Neutrophil (primary cell): Measurements from ENCODE around the gene TEX9.
"Not testable (repeated sequence)": the region's sequence is repeated elsewhere in the genome, so short reads cannot be mapped to it uniquely, and the experiment has no call there.

Experiments used
- H3K27ac ChIP-seq: fragments of 200-600 bp; sonication (generic); 2 replicates; pipeline ENCODE4 v1.5.1; 2016; ENCODE audit warnings: mild to moderate bottlenecking, moderate library complexity
- H3K27me3 ChIP-seq: fragments of 200-600 bp; sonication (generic); 2 replicates; pipeline ENCODE4 v1.6.0; 2016; ENCODE audit warnings: mild to moderate bottlenecking
- H3K36me3 ChIP-seq: fragments of 200-600 bp; sonication (generic); 2 replicates; pipeline ENCODE4 v1.5.1; 2017
- H3K4me1 ChIP-seq, 2 experiments: fragments of 200-600 bp in 1 of 2; sonication (generic) in 1 of 2; 1 replicate in 1 of 2; 2 replicates in 1 of 2; pipeline versions ENCODE4 v1.5.1 to v1.6.1; 2013 to 2016; ENCODE audit warnings: low read depth in 1 of 2, low read length in 1 of 2, mild to moderate bottlenecking in 1 of 2, moderate library complexity in 1 of 2; ENCODE audit not compliant: control insufficient read depth in 1 of 2, insufficient read depth in 1 of 2
- H3K4me3 ChIP-seq, 2 experiments: fragments of 200-600 bp in 1 of 2; sonication (generic) in 1 of 2; 1 replicate in 1 of 2; 2 replicates in 1 of 2; pipeline ENCODE4 v1.5.1; 2013 to 2016; ENCODE audit warnings: low read depth in 1 of 2, low read length in 1 of 2, mild to moderate bottlenecking in 1 of 2, moderate library complexity in 1 of 2
- H3K9me3 ChIP-seq: fragments of 200-600 bp; sonication (generic); 2 replicates; pipeline ENCODE4 v1.5.1; 2016
- TF ChIP-seq, protein P1 (sequence below): fragments of 200-600 bp; sonication (generic); IDR thresholded peaks from 2 replicates; pipeline ENCODE4 v1.5.1; 2016; ENCODE audit warnings: antibody characterized with exemption

The TEX9 gene

DNA sequence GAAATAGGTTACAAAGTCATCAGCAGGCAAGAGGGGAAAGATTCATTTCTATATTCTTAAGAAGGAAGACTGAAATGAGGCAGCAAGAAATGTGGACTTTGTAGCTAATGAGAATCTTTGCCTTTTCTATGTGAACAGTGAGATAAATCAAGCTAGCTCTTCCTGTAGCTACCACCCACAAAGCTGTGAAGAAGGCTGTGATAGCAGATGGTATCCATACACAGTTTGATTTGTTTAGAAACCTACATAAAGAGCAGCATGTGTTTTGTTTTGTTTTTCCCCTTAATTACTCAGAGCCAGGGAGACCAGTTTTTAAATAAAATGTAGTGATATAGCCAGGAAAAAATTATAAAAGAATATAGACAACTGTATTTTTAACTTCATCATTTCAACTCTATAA is 45.5 kb downstream of the TEX9 start:
- H3K9me3 ChIP-seq = no peaks in the 10 kb centered on the region
- TF ChIP-seq, protein P1, sequence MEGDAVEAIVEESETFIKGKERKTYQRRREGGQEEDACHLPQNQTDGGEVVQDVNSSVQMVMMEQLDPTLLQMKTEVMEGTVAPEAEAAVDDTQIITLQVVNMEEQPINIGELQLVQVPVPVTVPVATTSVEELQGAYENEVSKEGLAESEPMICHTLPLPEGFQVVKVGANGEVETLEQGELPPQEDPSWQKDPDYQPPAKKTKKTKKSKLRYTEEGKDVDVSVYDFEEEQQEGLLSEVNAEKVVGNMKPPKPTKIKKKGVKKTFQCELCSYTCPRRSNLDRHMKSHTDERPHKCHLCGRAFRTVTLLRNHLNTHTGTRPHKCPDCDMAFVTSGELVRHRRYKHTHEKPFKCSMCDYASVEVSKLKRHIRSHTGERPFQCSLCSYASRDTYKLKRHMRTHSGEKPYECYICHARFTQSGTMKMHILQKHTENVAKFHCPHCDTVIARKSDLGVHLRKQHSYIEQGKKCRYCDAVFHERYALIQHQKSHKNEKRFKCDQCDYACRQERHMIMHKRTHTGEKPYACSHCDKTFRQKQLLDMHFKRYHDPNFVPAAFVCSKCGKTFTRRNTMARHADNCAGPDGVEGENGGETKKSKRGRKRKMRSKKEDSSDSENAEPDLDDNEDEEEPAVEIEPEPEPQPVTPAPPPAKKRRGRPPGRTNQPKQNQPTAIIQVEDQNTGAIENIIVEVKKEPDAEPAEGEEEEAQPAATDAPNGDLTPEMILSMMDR = no peak
- H3K27ac ChIP-seq = no peak overlapping the region
- H3K4me1 ChIP-seq = no peaks in the 10 kb centered on the region
- no peak overlapping the region for H3K4me3 ChIP-seq
- H3K27me3 ChIP-seq = no peaks in the 10 kb centered on the region
- no peaks in the 10 kb centered on the region for H3K36me3 ChIP-seq

DNA sequence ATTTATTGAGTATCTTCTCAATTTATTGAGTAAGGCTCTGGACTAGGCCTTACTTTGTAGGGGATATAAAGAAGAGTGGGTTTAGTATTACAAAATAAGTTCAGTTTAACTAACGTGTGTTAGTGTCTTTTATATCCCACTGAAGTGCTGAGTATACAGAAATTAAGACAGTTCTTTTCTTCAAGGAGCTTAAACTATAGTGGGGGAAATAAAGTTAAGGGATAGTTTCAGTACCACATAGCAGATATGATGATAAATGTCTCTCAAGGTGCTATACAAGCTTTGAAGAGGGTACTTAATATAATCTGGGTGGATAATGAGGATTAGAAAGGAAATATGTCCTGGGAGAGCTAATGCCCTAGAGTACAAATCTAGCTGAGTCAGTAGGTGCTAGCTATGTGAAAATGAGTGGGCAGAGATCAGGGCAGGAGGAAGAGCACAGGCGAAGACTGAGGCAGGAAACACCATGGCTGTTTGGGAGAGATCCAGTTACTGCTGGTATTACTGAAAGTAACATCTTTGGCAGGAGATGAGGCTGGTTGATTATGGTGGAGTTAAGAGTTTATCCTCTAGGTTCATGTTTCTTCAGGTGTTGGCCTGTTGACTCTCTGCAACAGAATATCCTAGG is 46.0 kb downstream of the TEX9 start:
- H3K27ac ChIP-seq = no peak overlapping the region
- H3K9me3 ChIP-seq = no peaks in the 10 kb centered on the region
- H3K36me3 ChIP-seq = no peaks in the 10 kb centered on the region
- no peaks in the 10 kb centered on the region for H3K27me3 ChIP-seq
- TF ChIP-seq, protein P1 = no peak
- H3K4me3 ChIP-seq = no peak overlapping the region
- H3K4me1 ChIP-seq = no peaks in the 10 kb centered on the region

DNA sequence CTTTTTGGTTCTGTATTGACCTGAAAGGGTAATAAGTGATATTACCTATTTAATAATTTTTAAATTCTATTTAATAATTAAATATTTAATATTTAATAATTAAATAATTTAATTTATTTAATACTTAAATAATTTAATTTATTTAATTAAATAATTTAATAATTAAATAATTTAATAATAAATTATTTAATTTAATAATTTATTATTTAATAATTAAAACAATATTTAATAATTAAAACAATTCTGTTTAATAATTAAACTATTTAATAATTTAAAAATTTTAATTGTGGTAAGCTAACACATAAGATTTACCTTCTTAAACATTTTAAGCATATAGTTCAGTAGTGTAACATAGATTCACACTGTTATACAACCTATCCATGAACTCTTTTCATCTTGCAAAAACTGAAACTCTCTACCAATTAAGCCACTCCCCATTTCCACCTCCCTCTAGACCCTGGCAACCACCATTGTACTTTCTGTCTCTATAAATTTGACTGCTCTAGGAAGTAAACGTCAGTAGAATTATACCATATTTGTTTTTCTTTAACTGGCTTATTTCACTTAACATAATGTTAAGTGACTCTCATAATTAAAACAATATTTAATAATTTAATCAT is 48.0 kb downstream of the TEX9 start:
- not testable (repeated sequence) for H3K27ac ChIP-seq, H3K4me1 ChIP-seq, H3K9me3 ChIP-seq, H3K27me3 ChIP-seq, H3K36me3 ChIP-seq, H3K4me3 ChIP-seq

DNA sequence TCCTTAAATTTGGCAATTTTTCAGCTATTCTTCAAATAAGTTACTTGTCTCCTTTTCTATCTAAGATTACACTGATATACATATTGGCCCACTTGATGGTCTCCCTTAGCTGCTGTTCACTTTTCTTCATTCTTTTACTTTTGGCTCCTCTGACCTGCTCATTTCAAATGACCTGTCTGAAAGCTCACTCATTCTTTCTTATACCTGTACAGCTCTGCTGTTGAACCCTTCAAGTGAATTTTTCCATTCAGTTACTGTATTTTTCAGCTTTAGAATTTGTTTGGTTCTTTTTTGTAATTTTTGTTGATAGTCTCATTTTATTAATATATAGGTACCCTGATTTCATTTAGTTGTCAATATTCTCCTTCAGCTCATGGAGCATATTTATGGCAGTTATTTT is 60.0 kb downstream of the TEX9 start:
- Histone ChIP-seq H3K9me3 (no peaks in the 10 kb centered on the region), H3K27ac (no peak overlapping the region), H3K4me1 (no peaks in the 10 kb centered on the region), H3K36me3 (no peaks in the 10 kb centered on the region), H3K4me3 (no peak overlapping the region), H3K27me3 (no peaks in the 10 kb centered on the region)
- TF ChIP-seq, protein P1 = no peak

DNA sequence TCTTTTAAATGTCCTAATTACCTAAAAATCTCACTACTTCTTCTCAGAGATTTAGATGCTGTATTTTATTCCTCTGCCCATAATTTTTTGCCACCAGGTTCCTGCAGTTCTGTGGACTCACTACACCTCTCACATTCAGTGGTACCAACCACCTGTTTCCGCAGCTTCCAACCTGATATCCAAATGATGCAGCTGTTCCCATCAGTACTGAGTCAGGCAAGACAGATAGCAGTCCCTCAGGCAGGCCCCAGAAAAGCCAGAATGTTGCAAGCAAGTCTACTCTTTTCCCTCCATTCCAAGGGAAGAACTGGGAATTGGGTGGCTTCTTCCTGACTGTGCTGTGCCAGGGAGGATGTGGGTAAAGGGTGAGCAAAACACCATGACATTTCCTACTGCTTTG is 60.8 kb downstream of the TEX9 start:
- TF ChIP-seq, protein P1 = no peak
- no peaks in the 10 kb centered on the region for H3K4me1 ChIP-seq

DNA sequence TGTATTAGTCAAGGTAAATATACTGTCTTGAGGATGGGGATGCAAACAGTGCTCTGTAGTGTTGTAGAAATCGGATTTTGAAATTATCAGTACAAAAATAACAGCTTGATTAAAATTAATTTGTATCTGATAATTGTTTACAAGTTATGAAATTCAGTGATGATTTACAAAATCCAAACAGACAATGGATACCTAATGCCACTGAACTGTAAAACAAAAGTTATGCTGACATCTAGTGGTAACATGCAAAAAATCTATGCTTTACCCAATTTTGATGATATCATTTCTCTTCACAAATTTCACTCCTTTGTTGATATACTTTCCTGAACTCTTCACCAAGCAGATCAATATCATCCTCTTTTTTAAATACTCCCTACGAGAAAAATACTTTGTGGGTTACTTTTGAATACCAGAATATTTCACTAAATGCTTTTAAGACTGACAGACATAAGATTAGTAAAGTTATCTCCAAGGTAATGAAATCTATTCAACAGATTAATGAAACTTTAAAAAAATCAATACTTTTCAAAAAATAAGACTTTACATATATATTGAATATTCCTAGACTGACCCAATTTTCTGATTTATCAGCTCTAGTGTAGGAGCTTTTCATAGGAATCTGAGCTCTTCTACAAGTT is 63.7 kb downstream of the TEX9 start:
- TF ChIP-seq, protein P1 = no peak
- Histone ChIP-seq H3K27me3 (no peaks in the 10 kb centered on the region), H3K27ac (no peak overlapping the region), H3K4me3 (no peak overlapping the region), H3K4me1 (no peaks in the 10 kb centered on the region), H3K9me3 (no peaks in the 10 kb centered on the region), H3K36me3 (no peaks in the 10 kb centered on the region)

More for the DNA sequence above, 60.8 kb downstream of the TEX9 start:
- no peak overlapping the region for H3K27ac ChIP-seq
- H3K9me3 ChIP-seq = no peaks in the 10 kb centered on the region
- H3K27me3 ChIP-seq = no peaks in the 10 kb centered on the region
- H3K36me3 ChIP-seq = no peaks in the 10 kb centered on the region
- H3K4me3 ChIP-seq = no peak overlapping the region
